ENCODE results near the gene TP53RK. TPM values are rescaled to one million over a fixed set of nuclear protein-coding genes. Genes with fewer than 3 reads are reported as not detected.

The TP53RK gene
- total RNA-seq, 4 donors from 2014 or later = 14.6 to 21.3 (median 18.7) TPM

DNA sequence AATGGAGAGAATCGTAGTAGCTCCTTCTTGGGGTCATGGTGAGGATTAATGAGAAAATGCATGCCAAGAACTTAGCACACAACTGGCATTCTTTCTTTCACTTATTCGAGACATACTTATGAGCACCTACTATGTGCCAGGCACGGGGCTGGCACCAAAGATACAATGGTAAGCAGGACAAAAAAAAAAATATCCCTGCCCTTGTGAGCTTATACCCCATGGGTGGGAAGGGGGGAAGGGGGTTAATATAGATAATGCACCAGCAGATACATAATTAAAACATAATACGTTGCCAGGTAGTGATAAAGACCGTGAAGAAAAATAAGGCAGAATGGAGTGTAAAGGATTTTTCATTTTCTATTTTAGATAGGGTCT is 46.3 kb downstream of the TP53RK start:
- no peak overlapping the region for H3K4me3 ChIP-seq
- H3K36me3 ChIP-seq = no peaks in the 10 kb centered on the region
- no peak for ATAC-seq
- no peaks in the 10 kb centered on the region for H3K4me1 ChIP-seq
- TF ChIP-seq POLR2A (IDR thresholded peaks at IDR 0.05) (no peak), EP300 (IDR thresholded peaks at IDR 0.05) (no peak)
- TF ChIP-seq, protein P1, sequence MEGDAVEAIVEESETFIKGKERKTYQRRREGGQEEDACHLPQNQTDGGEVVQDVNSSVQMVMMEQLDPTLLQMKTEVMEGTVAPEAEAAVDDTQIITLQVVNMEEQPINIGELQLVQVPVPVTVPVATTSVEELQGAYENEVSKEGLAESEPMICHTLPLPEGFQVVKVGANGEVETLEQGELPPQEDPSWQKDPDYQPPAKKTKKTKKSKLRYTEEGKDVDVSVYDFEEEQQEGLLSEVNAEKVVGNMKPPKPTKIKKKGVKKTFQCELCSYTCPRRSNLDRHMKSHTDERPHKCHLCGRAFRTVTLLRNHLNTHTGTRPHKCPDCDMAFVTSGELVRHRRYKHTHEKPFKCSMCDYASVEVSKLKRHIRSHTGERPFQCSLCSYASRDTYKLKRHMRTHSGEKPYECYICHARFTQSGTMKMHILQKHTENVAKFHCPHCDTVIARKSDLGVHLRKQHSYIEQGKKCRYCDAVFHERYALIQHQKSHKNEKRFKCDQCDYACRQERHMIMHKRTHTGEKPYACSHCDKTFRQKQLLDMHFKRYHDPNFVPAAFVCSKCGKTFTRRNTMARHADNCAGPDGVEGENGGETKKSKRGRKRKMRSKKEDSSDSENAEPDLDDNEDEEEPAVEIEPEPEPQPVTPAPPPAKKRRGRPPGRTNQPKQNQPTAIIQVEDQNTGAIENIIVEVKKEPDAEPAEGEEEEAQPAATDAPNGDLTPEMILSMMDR (IDR thresholded peaks at IDR 0.05) = no peak
- WGBS, 2 donors (ENCODE audit: low coverage in 1 of 2) = 69 to 100% methylated on average over 2 to 5 of the region's 5 CpGs
- no peak overlapping the region for H3K27ac ChIP-seq
- H3K27me3 ChIP-seq = no peaks in the 10 kb centered on the region
- no peaks in the 10 kb centered on the region for H3K9me3 ChIP-seq

DNA sequence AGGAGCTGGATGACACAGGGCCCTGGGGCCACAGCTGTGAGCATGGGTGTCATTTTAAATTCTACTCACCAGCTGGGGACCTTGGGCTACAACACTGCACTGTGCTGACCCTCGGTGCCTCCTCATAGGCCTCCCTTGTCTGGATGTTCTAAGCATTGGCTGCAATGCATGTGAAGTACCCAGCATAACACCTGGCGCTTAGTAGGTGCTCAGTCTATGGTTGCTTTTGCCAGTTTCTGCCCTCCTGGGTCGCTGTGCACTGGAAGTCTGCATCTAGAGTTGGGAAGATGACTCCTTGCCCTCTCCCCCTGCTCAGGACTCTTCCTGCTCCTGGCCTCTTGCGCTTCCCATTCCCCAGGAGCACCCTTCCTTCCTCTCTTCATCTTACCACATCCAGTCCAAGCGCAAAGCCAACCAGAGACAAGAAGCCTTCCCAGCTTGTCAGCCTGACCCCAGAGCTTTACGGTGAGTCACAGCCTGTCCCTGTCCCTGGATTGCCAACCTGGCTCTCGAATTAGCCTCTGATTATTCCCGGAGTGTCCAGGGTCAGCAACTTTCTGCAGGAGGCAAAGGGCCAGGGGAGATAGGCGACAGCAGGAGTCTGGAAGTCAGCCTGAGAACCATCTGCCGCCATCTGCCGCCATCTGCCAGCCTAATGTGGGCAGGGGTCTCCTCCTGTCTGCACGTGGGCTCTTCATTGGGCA is 46.8 kb downstream of the TP53RK start:
- Histone ChIP-seq H3K27me3 (peaks cover 3% of the 10 kb centered on the region), H3K27ac (no peak overlapping the region), H3K9me3 (no peaks in the 10 kb centered on the region), H3K4me3 (no peak overlapping the region), H3K4me1 (no peaks in the 10 kb centered on the region), H3K36me3 (no peaks in the 10 kb centered on the region)
- ATAC-seq = no peak
- WGBS, 2 donors (ENCODE audit: low coverage in 1 of 2) = 75 to 84% methylated on average over 6 to 7 of the region's 12 CpGs
- TF ChIP-seq, protein P1 (IDR thresholded peaks at IDR 0.05) = no peak
- TF ChIP-seq POLR2AphosphoS5 (IDR thresholded peaks at IDR 0.05) (no peak), POLR2A (IDR thresholded peaks at IDR 0.05) (no peak), EP300 (IDR thresholded peaks at IDR 0.05) (no peak)

DNA sequence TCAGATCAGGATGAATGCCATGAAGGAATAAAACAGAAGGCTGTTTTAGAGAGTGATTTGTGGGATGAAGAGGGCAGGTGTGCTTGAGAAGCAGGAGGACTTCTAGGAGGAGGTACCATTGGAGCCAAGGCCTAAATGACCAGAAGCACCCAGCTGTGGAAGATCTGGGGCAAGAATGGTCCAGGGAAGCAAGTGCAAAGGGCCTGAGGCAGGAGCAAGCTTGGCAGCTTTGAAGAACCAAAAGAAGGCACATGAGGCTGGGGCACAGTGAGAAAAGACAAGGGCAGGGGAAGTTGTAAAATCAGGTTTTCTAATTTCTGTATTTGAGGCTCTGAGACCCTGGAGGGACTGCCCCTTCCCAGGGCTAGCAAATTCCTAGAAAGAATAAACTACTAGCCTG is 47.8 kb downstream of the TP53RK start:
- H3K36me3 ChIP-seq = no peaks in the 10 kb centered on the region
- TF ChIP-seq, protein P1 (IDR thresholded peaks at IDR 0.05) = no peak
- TF ChIP-seq POLR2A (IDR thresholded peaks at IDR 0.05) (no peak), POLR2AphosphoS5 (IDR thresholded peaks at IDR 0.05) (no peak), EP300 (IDR thresholded peaks at IDR 0.05) (no peak)
- ATAC-seq = no peak
- H3K27ac ChIP-seq = no peak overlapping the region
- H3K9me3 ChIP-seq = no peaks in the 10 kb centered on the region
- H3K27me3 ChIP-seq = peaks cover 8% of the 10 kb centered on the region
- H3K4me3 ChIP-seq = no peak overlapping the region
- H3K4me1 ChIP-seq = no peaks in the 10 kb centered on the region

DNA sequence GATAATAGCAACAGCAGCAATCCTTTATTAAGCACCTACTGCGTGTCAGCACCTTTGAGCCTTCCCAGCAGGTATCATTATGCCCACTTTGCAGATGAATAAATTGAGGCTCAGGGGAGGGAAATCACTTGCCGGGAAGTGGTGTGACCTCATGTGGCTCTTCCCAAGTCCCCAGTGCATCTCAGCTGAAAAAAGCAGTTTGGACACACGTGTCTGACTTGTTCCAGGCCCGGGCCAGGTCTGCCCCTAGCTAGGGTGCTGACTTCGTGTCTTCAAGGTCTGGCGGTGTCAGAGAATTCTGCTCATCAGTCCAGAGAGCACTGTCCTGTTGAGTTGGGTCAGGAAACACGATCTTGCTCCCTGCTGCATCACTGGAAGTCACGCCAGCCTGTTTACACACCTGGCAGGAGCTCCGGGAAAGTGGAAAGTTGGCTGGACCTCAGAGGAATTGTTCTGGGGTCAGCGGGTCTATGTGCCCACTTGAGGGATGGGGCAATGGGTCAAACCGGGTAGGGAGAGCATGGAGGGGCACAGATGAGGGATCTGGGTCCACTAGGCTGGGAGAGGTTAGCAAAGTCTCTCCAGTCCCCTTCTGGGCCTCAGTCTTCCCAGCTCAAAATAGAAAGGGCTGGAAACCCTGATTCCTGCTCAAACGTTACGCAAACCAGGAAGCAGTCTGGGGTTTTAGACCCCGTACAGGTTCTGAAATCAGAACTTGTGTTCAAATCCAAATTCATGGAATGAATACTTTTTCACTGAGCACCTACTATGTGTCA is 48.5 kb downstream of the TP53RK start:
- ATAC-seq = no peak
- no peaks in the 10 kb centered on the region for H3K4me1 ChIP-seq
- no peak overlapping the region for H3K4me3 ChIP-seq
- H3K27me3 ChIP-seq = peaks cover 8% of the 10 kb centered on the region
- no peaks in the 10 kb centered on the region for H3K36me3 ChIP-seq
- WGBS, 2 donors (ENCODE audit: low coverage in 1 of 2) = 52 to 65% methylated on average over 4 to 7 of the region's 14 CpGs
- H3K27ac ChIP-seq = no peak overlapping the region
- TF ChIP-seq POLR2A (IDR thresholded peaks at IDR 0.05) (no peak), EP300 (IDR thresholded peaks at IDR 0.05) (no peak), POLR2AphosphoS5 (IDR thresholded peaks at IDR 0.05) (no peak)
- TF ChIP-seq, protein P1 (IDR thresholded peaks at IDR 0.05) = no peak
- H3K9me3 ChIP-seq = no peaks in the 10 kb centered on the region

DNA sequence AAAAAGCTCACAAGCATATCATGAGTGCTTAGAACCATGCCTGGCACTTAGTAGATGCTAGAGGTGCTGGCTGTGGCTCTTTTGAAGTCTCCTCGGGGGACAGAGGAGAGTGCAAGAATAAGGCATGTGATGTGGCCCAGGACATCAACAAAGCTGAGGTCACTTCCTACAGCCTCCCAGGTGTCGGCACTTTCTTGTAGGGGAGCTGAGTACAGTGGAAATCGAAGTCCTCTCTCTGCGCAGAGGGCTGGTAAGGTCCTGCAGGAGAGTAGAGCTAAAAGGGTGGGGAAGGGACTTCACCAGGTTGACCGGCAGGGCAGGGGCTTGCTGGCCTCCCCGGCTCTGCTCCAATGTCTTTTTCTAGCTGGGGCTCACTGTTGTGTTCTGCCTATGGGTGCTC is 49.2 kb downstream of the TP53RK start:
- Histone ChIP-seq H3K27ac (no peak overlapping the region), H3K4me1 (no peaks in the 10 kb centered on the region), H3K4me3 (no peak overlapping the region), H3K27me3 (peaks cover 8% of the 10 kb centered on the region), H3K9me3 (no peaks in the 10 kb centered on the region), H3K36me3 (no peaks in the 10 kb centered on the region)
- TF ChIP-seq, protein P1 (IDR thresholded peaks at IDR 0.05) = no peak
- no peak for TF ChIP-seq POLR2A (IDR thresholded peaks at IDR 0.05)
- TF ChIP-seq EP300 (IDR thresholded peaks at IDR 0.05) = no peak
- no peak for TF ChIP-seq POLR2AphosphoS5 (IDR thresholded peaks at IDR 0.05)
- ATAC-seq = no peak
- WGBS, 2 donors (ENCODE audit: low coverage in 1 of 2) = 94% methylated on average over 4 of the region's 6 CpGs; no CpG with 5 or more reads in 1 of the 2 donors
